HL-60/S4 treated with phorbol 12-myristate 13-acetate at 8.2 ng/mL for 4 days and 3 days (cell line): ENCODE measurements around the gene HLA-DOA.

ENCODE experiments used
- in situ Hi-C: fragments of 300-500 bp; cut with MboI; formaldehyde crosslinking; loops from 2 replicates; pipeline ENCODE4 v1.15.0; 2022; ENCODE audit warnings: low sequenced_read_pairs

Gene HLA-DOA

GRCh38 chr6:32982084-32982701 lies 27.2 kb downstream of the HLA-DOA start:
- in situ Hi-C loops, result loop anchor here (25.0 kb wide), 1 partner anchor 95 kb away; no protein-coding TSS in a partner anchor

GRCh38 chr6:32980488-32981038 lies 28.8 kb downstream of the HLA-DOA start:
- in situ Hi-C loops, result loop anchor here (25.0 kb wide), 1 partner anchor 93 kb away; no protein-coding TSS in a partner anchor

GRCh38 chr6:32979720-32980487 lies 29.5 kb downstream of the HLA-DOA start:
- in situ Hi-C loops, result loop anchor here (25.0 kb wide), 1 partner anchor 93 kb away; no protein-coding TSS in a partner anchor

DNA sequence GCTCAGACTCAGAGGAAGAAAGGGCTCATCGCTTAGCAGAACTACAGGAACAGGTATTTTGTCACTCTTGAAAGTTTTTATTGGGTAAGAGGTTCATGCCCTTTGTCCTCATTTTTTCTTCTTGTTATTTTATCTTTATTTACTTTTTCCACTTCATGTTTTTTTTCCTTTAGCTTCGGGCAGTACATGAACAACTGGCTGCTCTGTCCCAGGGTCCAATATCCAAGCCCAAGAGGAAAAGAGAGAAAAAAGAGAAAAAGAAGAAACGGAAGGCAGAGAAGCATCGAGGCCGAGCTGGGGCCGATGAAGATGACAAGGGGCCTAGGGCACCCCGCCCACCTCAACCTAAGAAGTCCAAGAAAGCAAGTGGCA lies 31.5 kb downstream of the HLA-DOA start:
- in situ Hi-C loops, result loop anchor here (25.0 kb wide), 1 partner anchor 91 kb away; no protein-coding TSS in a partner anchor

DNA sequence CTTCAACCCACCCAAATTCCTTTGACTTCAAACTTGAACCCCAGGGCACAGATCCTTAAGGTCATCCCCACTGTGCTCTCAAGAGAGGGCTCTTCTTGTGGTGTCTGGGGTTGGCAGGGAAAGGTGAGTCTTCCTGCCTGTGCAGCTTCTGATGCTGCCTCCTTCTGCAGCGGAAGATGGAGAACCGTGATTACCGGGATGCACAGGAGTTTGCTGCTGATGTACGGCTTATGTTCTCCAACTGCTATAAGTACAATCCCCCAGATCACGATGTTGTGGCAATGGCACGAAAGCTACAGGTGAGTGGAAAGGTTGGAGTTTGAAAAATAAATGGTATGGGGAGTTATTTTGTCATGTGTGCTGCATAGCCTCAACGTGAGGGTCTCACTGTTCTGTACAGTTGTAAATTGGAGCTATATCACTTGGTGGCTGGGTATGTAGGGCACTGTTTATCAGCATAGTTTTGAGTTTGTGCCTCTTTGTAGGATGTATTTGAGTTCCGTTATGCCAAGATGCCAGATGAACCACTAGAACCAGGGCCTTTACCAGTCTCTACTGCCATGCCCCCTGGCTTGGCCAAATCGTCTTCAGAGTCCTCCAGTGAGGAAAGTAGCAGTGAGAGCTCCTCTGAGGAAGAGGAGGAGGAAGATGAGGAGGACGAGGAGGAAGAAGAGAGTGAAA lies 32.0 kb downstream of the HLA-DOA start:
- in situ Hi-C loops, result loop anchor here (25.0 kb wide), 1 partner anchor 90 kb away; no protein-coding TSS in a partner anchor

DNA sequence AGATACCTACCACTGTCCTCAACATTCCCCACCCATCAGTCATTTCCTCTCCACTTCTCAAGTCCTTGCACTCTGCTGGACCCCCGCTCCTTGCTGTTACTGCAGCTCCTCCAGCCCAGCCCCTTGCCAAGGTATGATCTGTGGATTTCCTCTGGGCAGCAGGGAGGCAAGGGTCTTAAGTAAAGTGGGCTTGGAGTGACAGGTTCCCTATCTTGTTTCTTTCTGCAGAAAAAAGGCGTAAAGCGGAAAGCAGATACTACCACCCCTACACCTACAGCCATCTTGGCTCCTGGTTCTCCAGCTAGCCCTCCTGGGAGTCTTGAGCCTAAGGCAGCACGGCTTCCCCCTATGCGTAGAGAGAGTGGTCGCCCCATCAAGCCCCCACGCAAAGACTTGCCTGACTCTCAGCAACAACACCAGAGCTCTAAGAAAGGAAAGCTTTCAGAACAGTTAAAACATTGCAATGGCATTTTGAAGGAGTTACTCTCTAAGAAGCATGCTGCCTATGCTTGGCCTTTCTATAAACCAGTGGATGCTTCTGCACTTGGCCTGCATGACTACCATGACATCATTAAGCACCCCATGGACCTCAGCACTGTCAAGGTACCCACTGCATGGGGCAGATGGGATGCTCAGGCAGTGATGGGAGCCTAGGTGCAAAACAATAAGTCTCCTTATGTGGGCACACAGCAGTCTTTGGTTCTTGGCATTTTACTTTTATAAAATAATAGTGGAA lies 32.9 kb downstream of the HLA-DOA start:
- in situ Hi-C loops, result loop anchor here (25.0 kb wide), 1 partner anchor 89 kb away; no protein-coding TSS in a partner anchor

DNA sequence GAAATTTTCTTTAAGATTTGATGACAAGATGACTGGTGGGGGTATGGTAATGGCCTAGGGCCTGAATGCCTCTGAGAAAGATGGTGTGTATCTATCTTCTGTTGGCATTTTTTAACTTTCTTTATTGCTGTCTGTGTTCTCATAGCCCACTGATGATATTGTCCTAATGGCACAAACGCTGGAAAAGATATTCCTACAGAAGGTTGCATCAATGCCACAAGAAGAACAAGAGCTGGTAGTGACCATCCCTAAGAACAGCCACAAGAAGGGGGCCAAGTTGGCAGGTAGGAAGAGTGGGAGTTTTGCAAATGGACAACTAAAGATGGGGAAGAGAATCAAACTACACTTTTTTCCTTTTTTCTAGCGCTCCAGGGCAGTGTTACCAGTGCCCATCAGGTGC lies 33.5 kb downstream of the HLA-DOA start:
- in situ Hi-C loops, result loop anchor here (25.0 kb wide), 1 partner anchor 89 kb away; no protein-coding TSS in a partner anchor

GRCh38 chr6:32974541-32975308 lies 34.7 kb downstream of the HLA-DOA start:
- in situ Hi-C loops, result loop anchor here (25.0 kb wide), 1 partner anchor 87 kb away; no protein-coding TSS in a partner anchor

GRCh38 chr6:32974016-32974333 lies 35.4 kb downstream of the HLA-DOA start:
- in situ Hi-C loops, result no loop called here

DNA sequence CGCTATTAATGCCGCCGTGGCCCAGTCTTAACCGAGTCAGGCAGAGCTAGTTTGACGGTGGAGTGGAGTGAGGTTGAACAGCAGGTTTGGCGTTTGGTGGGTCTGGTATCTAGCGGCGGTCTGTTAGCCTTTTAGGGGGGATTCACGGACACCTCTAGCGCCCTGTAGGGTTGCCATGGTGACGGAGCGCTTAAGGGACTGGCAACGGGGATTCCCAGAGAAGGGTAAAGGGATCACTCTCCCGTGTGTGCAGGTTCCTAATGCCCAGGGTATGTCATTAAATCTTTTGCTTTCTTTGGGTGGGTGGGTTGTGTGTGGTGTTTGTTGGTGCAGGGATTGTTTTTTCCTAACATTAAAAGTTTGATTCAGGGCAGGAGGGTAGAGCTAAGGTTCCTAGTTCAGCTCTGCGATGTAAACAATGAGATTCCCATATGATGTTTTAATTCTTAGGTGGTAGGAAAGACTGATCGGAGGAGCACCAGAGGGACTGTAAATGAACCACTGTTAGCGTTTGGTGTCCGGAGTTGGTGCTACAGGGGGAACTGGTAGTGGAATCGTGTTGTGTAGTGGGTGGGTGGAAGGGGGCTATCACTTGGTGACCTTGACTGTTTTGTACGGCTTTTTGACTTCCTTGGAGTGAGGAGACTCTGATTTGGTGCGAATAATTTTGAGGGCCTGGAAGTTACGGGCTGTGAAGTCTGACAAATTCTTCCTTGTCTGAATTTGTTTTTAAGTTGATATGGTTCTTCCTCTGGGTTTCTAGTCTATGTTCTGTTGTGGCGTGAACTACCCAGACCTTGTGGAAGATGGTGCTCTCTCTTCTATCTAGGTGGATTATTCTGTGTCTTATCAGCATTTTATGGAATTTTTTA lies 36.0 kb downstream of the HLA-DOA start:
- in situ Hi-C loops, result no loop called here

- in situ Hi-C loops, result no loop called here
Measured at GRCh38 chr6:32972353-32973143, 36.8 kb downstream of the HLA-DOA start.

- in situ Hi-C loops, result no loop called here
Measured at GRCh38 chr6:32971581-32972352, 37.6 kb downstream of the HLA-DOA start.

DNA sequence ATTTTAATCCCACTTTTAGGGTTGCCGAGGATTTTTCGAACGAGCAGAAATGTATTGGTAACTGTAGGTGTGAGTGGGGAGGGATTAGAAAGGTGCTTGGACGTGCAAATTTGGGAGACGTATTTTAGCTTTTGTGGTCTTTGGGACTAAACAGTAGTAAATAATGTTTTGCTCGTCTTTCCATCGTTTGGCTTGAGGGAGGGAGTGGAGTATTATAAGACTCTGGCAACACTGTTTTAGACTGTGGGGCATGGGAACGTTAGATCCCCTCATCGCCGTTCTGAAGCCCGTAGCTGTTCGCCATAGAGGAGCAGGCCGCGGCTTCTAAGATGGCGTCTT lies 38.2 kb downstream of the HLA-DOA start:
- in situ Hi-C loops, result no loop called here

DNA sequence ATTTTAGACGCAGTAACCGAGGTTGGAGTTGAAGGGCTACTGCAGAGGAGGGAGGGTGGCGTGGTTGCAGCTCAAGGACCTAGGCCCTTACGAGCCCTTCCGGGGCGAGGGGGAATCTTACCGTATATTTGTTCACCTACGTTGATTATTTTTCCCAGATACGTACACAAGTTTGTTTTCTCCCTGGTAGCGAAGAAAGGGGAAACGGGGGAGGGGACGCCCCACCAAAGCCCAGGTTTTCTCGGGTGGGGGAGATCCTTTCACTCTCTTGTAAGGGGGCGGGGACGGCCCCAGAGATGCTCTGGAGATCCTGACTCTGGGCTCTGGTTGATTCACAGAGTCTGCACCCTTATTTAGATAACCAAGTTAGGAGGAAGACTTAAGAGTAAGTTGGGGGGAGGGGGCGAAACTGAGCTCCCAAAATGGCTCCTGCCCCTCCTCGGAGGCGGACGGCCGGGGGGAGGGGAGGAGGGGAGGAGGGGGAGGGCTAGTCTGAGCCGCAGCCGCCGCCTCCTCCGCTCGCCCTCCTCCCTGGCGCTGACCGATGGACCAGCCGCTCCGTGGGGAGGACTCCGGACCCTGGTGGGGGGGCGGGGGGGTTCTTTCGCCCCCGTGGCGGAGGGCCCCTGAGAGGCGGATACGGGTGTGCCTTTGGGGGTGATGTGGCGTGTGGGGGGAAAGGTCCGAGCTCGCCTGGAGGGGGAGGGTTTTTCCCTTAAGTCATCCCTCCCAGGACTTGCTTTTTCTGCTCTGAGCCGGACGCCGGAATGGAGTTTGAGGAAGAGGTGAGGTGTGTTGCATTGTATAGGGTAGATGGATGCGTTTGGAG lies 38.8 kb downstream of the HLA-DOA start:
- in situ Hi-C loops, result no loop called here

GRCh38 chr6:32969685-32970412 lies 39.5 kb downstream of the HLA-DOA start:
- in situ Hi-C loops, result no loop called here
